ENCODE measurements around the gene TMPRSS11D.

DNA sequence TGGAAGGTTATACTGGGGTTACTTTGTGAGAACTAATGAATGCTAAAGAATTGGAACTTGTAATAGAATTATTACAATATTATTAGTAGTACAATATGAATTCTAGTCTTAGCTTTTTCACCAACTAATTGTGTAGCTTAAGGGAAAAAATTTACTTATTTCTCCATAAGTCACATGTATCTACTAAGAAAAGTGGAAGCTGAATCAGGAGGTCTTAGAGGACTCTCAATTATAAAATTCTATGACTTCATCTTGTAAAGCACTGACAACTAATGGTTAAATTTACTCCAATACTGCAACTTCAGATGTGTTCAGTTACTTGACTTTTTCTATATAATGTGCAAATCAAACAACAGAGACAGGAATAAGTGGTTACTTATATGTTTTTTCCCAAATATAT lies 899 bp upstream of the TMPRSS11D start:
- TF ChIP-seq, protein P1, sequence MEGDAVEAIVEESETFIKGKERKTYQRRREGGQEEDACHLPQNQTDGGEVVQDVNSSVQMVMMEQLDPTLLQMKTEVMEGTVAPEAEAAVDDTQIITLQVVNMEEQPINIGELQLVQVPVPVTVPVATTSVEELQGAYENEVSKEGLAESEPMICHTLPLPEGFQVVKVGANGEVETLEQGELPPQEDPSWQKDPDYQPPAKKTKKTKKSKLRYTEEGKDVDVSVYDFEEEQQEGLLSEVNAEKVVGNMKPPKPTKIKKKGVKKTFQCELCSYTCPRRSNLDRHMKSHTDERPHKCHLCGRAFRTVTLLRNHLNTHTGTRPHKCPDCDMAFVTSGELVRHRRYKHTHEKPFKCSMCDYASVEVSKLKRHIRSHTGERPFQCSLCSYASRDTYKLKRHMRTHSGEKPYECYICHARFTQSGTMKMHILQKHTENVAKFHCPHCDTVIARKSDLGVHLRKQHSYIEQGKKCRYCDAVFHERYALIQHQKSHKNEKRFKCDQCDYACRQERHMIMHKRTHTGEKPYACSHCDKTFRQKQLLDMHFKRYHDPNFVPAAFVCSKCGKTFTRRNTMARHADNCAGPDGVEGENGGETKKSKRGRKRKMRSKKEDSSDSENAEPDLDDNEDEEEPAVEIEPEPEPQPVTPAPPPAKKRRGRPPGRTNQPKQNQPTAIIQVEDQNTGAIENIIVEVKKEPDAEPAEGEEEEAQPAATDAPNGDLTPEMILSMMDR (IDR thresholded peaks at IDR 0.05; ENCODE audit: poor library complexity, severe bottlenecking): no peak
- TF ChIP-seq, protein P2, sequence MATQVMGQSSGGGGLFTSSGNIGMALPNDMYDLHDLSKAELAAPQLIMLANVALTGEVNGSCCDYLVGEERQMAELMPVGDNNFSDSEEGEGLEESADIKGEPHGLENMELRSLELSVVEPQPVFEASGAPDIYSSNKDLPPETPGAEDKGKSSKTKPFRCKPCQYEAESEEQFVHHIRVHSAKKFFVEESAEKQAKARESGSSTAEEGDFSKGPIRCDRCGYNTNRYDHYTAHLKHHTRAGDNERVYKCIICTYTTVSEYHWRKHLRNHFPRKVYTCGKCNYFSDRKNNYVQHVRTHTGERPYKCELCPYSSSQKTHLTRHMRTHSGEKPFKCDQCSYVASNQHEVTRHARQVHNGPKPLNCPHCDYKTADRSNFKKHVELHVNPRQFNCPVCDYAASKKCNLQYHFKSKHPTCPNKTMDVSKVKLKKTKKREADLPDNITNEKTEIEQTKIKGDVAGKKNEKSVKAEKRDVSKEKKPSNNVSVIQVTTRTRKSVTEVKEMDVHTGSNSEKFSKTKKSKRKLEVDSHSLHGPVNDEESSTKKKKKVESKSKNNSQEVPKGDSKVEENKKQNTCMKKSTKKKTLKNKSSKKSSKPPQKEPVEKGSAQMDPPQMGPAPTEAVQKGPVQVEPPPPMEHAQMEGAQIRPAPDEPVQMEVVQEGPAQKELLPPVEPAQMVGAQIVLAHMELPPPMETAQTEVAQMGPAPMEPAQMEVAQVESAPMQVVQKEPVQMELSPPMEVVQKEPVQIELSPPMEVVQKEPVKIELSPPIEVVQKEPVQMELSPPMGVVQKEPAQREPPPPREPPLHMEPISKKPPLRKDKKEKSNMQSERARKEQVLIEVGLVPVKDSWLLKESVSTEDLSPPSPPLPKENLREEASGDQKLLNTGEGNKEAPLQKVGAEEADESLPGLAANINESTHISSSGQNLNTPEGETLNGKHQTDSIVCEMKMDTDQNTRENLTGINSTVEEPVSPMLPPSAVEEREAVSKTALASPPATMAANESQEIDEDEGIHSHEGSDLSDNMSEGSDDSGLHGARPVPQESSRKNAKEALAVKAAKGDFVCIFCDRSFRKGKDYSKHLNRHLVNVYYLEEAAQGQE (IDR thresholded peaks at IDR 0.05; ENCODE audit: borderline replicate concordance): no peak
- TF ChIP-seq EZH2 (IDR thresholded peaks at IDR 0.05; ENCODE audit: borderline replicate concordance, insufficient read depth, low read length, poor library complexity, severe bottlenecking) (no peak), TAF1 (IDR thresholded peaks at IDR 0.05; ENCODE audit: low read depth) (no peak), POLR2AphosphoS5 (IDR thresholded peaks at IDR 0.05) (no peak), EP300 (conservative IDR thresholded peaks at IDR 0.05; ENCODE audit: poor library complexity, severe bottlenecking) (no peak), MXI1 (conservative IDR thresholded peaks at IDR 0.05; ENCODE audit: poor library complexity, severe bottlenecking) (no peak), SMC3 (conservative IDR thresholded peaks at IDR 0.05; ENCODE audit: poor library complexity) (no peak)
